NCI-H2196 treated with DMSO at 0.1 percent for 48 hours (cell line): ENCODE measurements around the gene RNPEPL1.
"Not testable (repeated sequence)": the region's sequence is repeated elsewhere in the genome, so short reads cannot be mapped to it uniquely, and the experiment has no call there.

ENCODE experiments used
- DNase-seq: peaks from one replicate; lab custom pipeline; 2025; ENCODE audit not compliant: unreplicated experiment; lab: John Stamatoyannopoulos, UW

The RNPEPL1 gene

DNA sequence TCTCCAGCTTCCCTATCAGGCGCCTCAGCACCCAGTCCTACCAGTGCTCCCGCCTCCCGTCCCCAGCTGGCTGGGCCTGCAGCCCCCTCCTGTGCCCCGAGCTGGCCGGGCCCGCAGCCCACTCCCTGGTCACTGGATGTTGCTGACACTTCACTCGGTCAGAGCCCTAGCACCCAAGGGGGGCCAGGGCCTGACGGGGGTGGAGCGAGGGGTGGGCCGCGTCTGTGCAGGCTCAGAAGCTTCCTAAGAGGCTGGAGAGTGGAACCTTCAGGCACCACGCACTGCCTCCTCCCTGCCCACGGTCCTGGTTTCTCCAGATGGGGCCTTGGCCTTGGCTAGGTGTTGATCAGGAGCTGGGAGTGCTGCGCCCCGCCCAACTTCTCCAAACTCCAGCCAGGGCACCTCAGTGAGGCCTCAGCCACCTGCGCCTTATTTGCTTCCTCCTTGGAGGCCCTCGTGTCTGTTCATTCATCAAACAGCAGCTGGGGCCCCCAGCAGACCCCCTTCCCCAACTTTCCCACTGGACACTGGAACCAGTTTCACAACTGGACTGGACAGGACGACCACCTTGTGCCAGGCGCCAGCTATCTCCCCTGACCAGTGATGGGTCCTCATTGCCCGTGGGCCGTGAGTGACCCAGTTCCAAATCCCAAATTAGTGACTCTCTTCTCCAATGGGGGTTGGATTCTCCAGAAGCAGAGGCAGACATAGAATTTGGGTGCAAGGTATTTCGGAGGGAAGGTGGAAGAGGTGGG lies 35.0 kb downstream of the RNPEPL1 start:
- no peak for DNase-seq

DNA sequence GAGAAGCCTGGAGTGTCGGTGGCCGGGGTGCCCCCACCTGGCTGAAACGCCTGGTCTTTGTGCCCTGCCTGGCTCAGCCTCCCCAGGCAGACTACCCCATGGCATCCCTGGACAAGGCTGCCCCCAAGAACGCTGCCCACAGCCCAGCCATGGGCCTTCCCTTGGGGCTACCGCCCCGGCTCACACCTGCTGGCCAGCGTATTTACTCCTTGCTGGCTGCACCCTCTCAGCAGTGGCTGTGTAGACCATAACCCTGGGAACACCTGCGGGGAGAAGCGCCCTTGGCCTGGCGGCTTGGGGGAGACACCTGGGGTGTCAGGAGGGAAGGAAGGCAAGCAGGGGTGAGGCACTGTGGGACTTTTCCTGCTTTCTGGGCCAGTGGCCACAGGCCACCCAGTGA lies 35.6 kb downstream of the RNPEPL1 start:
- no peak for DNase-seq

- peak; percentile 80 for DNase-seq
Measured at GRCh38 chr2:240604291-240604938, 36.1 kb downstream of the RNPEPL1 start.

DNA sequence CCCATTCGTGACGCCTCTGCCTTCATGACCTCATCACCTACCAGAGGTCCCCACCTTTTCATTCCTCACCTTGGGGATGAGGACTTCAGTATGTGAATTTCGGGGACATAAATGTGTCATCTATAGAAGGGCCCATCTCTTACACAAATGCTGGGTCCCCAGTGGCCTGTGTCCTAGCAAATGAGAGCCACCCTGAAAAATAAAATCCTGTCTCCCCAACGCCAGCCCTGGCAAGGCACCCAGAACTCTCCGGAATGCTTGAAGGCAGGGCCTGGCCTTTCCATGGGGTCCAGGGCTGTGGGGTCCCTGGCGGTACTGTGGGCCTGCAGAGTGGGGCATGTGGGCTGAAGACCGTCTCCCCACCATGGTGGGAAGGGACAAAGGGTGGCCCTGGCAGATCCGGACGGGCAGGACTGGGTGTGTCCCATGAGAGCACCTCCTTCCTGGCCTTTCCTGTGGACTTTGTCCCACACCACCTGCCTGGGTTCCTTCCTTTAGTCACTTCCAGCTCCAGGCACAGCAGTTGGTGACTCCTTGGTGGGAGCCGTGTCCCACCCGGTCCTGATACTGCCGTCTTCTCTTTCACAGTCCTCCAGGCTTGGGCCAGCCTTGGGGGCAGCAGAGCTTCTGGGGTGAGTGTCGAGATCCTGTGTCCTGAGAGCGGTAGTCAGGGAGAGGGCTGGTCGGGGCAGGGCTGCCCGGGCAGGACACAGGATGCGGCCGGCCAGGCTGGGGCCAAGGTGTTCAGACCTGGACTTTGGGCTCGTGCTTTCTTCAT lies 36.8 kb downstream of the RNPEPL1 start:
- no peak for DNase-seq

DNA sequence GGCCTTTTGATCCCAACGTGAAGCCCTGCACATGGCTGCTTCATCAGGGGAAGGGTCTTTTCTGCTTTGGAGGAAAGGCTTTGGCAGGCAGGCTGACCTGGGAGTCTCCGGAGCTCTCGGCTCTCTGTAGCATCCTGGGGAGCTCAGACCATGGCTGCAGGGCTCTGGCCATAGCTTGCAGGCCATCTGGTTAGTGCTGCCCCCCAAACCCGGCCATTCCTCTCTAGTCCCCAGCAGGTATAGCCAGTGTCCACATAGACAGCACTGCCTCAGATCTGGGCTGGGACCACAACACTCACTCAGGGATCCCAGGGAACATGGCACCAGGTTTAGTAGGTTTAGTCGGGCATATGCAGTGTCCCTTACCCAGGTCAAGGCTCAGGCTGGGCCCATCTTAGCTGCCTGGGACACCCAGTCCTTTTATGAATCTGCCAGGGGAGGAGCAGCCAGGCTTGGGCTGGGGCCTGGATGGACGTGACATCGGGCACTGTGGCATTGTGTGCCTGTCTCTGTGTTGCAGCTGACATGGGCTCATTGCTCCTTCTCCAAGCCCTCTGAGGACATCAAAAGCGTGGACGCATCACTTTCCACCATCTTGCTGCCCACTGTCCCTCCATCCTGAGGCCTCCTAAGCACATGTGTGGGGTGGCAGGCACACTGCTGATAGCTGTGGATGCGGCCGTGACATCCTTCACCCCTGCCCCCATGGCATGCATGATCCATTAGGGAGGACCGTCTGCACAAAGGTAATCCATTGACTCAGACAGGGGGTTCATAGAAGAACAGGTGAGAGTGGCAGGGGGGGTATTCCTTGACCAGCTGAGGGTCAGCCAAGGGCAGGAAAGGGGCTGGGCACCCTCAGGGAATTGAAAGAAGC lies 37.8 kb downstream of the RNPEPL1 start:
- DNase-seq = no peak

DNA sequence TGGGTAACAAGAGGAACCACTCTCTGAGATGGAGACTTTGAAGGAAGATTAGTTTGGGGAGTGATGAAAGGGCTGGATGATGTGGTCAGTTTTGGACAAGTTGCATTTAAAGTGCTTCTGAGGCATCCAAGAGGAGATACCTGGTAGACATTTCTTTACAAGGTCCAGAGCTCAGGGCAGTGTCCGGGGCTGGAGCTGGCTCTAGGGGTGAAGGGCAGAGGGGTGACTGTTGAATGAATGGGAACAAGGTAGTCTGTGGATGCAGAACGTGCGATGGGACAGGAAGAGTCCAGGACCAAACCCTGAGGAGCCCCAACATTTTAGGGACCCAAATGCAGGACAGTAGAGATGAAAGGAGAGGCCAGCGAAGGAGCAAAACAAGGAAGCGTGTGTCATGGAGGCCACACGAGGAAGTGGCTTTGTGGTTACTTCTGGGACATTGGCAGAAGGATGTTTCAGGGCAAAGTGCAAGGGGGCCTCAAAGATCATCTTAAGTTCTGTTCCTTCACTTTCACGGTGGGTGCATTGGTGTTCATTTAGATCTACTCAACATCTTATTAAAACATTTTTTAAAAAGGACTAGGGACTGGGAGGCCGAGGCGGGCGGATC lies 43.4 kb downstream of the RNPEPL1 start:
- no peak for DNase-seq

GRCh38 chr2:240613781-240614180 lies 45.5 kb downstream of the RNPEPL1 start:
- DNase-seq = no peak

GRCh38 chr2:240614391-240614790 lies 46.1 kb downstream of the RNPEPL1 start:
- no peak for DNase-seq

DNA sequence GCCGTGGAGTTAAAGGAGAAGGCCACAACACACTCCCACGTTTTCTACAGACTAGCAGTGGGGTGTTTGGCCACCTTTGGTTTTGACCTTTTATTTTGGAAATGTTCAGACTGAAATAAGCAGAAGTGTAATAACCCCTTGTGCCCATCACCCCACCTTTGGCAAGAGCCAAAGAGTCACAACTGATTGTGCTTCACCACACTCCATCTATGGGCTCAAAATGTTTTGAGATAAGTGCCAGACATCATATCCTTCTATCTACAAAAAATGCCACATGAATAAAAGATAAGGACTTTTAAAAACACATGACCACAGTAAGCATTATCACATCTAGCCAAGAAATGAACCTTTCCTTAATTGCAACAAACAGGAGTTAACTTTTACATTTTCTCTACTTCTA lies 47.1 kb downstream of the RNPEPL1 start:
- DNase-seq = no peak

GRCh38 chr2:240615820-240616547 lies 47.7 kb downstream of the RNPEPL1 start:
- no peak for DNase-seq

DNA sequence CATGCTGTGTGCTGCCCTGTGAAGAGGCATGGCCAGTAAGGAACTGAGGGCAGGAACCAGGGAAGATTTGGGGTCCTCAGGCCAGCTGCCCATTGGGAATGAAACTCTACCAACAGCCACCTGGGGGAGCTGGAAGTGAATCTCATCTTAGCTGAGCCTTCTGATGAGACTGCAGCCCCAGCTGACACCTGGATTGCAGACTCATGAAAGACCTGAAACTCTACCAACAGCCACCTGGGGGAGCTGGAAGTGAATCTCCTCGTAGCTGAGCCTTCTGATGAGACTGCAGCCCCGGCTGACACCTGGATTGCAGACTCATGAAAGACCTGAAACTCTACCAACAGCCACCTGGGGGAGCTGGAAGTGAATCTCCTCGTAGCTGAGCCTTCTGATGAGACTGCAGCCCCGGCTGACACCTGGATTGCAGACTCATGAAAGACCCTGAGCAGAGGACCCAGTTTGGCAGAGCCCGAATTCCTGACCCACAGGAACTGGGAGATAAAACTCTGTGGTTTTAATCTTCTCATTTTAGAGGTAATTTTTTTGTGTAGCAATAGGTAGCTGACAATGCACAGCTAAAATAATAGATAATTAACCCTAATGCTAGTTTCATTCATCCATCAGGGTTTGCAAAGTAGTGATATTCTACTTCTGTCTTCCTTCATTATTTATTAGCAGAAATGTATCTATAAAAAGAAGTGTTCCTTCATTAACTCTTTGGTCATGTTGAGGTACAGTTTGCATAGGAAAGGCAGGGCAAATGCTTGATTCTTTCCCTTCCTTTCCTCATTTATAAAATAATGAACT lies 48.8 kb downstream of the RNPEPL1 start:
- DNase-seq = not testable (repeated sequence)

DNA sequence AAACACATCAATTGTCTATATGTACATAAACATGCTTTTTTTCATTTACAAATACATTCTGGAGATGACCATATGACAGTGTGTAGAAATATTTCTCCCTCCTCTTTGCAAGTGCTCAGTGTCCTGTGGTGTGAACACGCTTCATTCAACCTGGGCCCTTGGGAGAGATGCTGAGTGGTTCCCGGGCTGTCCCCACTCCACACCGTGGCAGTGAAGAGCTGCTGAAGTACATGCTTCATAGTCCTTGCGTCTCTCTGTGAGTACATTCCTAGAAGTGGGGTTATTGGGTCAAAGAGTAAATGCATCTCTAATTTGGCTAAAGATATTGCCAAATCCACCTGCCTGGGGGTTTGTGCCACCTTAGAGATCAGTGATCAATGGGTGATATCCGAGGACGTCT lies 50.5 kb downstream of the RNPEPL1 start:
- no peak for DNase-seq

DNA sequence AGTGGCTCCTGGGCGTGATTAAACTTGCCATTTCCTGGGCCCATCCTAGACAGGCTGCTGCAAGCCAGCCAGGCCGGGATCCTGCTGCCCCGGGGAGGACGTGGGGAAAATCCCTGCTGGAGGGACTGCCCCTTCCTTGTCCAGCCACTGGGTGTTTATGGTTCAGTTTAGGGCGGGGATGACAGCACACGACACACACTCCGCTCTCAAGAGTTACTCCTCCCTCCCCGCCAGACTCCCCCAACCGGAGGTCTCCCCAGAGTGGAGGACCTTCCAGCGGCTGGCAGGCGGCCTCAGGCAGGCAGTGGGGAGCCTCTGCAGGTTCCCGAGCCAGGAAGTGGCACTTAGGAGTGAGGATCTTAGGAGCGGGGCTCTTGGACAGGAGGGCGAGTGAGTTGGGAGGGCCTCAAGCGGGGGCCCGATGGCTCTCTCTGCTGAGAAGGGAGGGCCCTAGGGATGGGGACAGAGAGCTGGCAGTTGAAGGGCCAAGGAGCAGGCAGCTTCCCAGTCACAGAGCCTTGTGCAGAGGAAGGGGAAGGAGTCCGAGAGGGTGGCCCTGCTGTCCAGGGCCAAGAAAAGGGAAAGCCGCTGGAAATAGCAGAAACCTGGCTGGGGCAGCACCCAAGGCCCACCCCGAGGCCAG lies 51.3 kb downstream of the RNPEPL1 start:
- no peak for DNase-seq

DNA sequence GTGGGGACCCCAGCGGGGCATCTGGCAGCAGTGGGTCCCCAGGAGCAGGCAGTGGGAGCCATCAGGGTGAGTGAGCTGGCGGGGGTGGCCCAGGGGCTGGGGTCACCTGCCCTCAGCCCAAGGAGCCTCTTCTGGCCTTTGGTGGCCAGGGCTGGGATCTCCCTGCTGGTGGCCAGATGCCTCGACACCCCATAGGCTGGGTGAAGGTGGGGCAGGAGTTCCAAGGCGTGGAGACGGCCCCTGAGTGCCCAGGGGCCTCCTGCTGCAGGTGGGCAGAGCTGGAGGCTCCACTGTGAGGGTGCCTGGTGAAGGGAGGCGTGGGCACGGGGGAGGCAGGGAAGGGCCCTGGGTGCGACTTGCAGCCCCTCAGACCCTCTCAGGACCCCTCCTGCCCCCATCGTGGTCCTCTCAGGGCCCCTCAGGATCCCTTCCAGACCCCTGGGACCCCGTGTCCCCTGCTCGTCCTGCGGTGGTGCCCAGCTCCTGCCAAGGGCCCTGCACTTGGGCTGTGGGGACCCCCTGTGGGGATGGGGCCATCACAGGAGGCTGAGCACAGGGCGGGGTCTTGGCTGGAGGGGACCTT lies 52.0 kb downstream of the RNPEPL1 start:
- no peak for DNase-seq

GRCh38 chr2:240620859-240621258 lies 52.6 kb downstream of the RNPEPL1 start:
- DNase-seq = no peak

- no peak for DNase-seq
Measured at GRCh38 chr2:240622060-240622411, 53.8 kb downstream of the RNPEPL1 start.

DNA sequence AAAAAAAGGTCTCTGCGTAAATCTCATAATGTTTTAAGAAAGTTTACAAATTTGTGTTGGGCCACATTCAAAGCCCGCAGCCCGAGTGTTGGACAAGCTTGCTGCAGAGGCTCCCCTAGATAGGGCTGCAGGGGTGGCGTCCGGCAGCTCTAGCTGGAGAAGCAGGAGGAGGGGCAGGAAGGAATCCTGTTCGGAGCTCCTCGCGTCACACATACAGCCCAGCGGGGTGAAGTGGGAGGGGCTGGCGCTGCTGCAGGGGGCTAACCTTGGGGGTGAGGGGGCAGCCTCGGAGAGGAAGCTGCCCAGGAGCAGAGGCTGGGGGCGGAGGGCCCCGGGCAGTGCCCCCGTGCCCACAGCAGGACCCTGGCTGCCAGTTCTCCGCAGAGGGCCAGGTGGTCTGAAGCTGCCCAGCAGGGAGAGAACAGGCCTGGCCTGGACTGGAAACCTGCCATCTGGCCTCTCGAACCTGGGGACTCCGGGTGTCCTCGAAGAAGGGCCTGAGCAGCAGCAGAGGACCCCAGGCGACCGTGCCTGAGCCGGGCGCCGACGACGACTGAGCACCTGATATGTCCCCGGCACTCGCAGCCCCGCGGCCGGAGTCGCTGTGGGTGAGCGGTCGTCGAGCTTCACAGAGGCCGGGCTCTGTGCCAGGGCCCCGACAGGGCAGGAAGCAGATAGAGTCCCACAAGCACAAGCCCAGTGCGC lies 54.4 kb downstream of the RNPEPL1 start:
- DNase-seq = no peak

GRCh38 chr2:240623531-240624010 lies 55.3 kb downstream of the RNPEPL1 start:
- no peak for DNase-seq
